AG04449 (cell line): ENCODE data around the gene ERBB2.
"Not testable (repeated sequence)": the region's sequence is repeated elsewhere in the genome, so short reads cannot be mapped to it uniquely, and the experiment has no call there.

Source experiments
- CTCF ChIA-PET: fragments of 350-600 bp; formaldehyde crosslinking; extraction: SDS; loops from one replicate; lab custom pipeline; 2021; ENCODE audit warnings: antibody characterized with exemption; lab: Yijun Ruan, JAX
- POLR2A ChIA-PET: fragments of 400-600, 350-600 bp; formaldehyde crosslinking; extraction: SDS; loops from one replicate; lab custom pipeline; 2020; ENCODE audit warnings: antibody characterized with exemption, inconsistent platforms; lab: Yijun Ruan, JAX
- DNase-seq: peaks from one replicate; pipeline ENCODE4 v3.0.0-alpha.2; 2010; ENCODE audit warnings: low read depth, low spot score
- H3K4me3 ChIP-seq: 2 replicates; pipeline ENCODE4 v1.5.1; 2011; ENCODE audit warnings: low read depth, mild to moderate bottlenecking, control low read depth, low read length
- TF ChIP-seq, protein P1 (sequence below): IDR thresholded peaks from one replicate; pipeline ENCODE4 v1.5.1; 2011; ENCODE audit warnings: mild to moderate bottlenecking, moderate library complexity, low read length, control low read depth, inconsistent platforms; ENCODE audit not compliant: insufficient read depth; ENCODE audit errors: missing control alignments

The ERBB2 gene

DNA sequence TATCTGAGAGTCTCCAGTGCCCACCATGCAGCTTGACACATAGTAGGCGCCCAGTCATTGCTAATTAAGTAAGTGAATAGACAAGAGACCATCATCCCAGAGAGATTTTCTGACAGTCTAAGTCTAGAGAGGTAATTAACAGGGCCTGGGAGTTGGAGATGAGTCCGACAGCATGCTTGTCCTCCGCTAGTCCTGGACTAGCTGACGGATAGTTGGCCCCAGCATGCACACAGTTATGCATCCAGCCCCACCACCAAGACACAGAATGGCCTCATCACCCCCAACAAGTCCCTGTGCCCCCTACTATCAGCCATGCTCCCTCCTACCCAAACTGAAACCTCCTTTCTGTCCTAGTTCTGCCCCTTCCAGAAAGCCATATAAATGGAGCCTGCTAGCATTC is 47.9 kb downstream of the ERBB2 start:
- TF ChIP-seq, protein P1, sequence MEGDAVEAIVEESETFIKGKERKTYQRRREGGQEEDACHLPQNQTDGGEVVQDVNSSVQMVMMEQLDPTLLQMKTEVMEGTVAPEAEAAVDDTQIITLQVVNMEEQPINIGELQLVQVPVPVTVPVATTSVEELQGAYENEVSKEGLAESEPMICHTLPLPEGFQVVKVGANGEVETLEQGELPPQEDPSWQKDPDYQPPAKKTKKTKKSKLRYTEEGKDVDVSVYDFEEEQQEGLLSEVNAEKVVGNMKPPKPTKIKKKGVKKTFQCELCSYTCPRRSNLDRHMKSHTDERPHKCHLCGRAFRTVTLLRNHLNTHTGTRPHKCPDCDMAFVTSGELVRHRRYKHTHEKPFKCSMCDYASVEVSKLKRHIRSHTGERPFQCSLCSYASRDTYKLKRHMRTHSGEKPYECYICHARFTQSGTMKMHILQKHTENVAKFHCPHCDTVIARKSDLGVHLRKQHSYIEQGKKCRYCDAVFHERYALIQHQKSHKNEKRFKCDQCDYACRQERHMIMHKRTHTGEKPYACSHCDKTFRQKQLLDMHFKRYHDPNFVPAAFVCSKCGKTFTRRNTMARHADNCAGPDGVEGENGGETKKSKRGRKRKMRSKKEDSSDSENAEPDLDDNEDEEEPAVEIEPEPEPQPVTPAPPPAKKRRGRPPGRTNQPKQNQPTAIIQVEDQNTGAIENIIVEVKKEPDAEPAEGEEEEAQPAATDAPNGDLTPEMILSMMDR = no peak
- POLR2A ChIA-PET = interaction anchor here (0.5 to 0.6 kb wide), 2 partner anchors 10 to 130 kb away, joined by 3 read pairs; no protein-coding TSS in a partner anchor
- CTCF ChIA-PET = interaction anchor here (0.8 to 3.6 kb wide), 5 partner anchors 12 to 126 kb away, joined by 3 to 11 read pairs (median 3); no protein-coding TSS in a partner anchor
- DNase-seq = no peak
- no peak overlapping the region for H3K4me3 ChIP-seq

DNA sequence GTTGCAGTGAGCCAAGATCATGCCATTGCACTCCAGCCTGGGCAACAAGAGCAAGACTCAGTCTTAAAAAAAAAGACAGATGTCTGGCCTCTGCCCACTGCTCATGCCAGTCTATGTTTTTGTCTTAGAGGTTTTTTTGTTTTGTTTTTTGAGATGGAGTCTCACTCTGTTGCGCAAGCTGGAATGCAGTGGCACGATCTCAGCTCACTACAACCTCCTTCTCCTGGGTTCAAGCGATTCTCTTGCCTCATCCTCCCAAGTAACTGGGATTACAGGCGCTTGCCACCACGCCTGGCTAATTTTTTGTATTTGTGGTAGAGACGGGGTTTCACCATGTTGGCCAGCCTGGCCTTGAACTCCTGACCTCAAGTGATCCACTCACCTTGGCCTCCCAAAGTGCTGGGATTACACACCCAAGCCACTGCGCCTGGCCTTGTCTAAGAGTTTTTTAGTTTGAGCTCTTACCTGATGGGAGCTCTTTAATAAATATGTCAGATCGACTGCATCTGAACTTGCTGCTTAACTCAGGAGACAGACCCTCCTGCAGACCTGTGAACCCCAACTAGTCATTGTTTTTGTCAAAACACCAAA is 48.7 kb downstream of the ERBB2 start:
- H3K4me3 ChIP-seq, DNase-seq, POLR2A ChIA-PET: not testable (repeated sequence)
- CTCF ChIA-PET = interaction anchor here (0.9 to 3.6 kb wide), 4 partner anchors 11 to 127 kb away, joined by 3 to 11 read pairs (median 8); partner anchors contain the start of gene MIEN1

DNA sequence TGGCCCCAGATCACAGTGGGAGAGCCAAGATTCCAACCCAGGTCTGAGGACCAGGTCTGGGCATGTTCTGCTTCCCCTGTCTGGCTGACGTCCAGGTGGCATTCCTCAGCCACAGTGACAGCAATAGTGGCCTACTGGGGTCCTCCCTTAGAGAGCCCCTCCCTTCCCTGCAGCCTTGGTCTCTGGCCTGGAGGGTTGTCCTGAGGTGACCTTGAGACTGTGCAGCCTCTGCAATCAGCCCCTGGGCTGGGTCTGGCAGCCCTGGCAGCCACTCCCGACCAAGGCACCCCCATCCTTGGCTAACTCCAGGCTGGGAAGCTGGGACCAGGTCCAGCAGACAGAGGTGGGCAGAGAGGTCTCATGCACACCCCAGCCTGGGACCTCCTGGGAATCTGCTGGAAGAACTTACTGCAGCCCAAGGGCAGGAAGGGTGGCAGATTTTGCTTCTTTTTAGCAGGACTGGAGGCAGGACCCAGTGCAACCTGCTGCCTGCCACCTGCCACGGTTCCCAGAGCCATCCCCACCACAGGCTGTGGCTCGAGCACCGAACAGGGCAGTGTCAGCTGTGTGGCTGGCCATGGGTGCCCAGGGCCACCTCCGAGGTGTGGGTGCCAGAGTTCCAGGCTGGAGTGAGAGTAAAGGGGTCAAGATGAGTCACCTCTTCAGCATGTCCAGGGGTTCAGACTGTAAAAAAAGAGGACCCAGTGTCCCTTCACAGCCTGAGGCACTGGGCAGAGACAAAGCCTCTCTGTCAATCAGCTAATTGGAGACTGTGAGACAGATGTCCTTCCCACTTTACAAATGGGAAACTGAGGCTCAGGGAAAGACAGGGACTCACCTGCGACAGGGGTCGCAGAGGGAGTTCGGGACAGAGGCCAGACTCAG is 50.5 kb downstream of the ERBB2 start:
- CTCF ChIA-PET = interaction anchor here (2.2 to 3.6 kb wide), 3 partner anchors 21 to 129 kb away, joined by 7 to 11 read pairs (median 11); partner anchors contain the start of gene MIEN1
- DNase-seq = no peak
- POLR2A ChIA-PET = no interaction called here
- TF ChIP-seq, protein P1 = no peak
- H3K4me3 ChIP-seq = no peak overlapping the region

DNA sequence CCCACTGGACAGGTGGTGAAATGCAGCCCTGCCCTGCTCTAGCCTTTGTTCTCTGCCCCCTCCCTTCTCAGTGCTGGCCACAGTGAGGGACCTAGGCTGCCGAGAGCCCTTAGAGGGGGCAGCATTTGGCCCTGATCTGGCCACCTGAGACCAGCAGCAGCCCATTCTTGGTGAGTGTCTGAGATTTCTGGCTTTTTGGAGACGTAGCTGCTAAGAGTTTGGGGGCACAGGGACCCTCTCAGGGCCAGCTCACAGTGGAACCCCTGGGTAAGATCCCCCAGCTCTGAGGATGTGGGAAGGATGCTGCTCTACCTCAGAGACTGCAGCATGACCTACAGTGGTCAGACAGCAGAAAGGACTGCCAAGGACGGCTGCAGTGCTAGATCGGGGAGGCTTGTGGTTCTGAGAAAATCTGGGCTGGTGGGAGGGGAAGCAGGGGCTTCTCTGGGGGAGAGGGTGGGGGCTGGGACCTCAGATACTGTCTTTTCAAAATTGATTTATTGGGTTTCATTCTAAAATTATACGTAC is 51.2 kb downstream of the ERBB2 start:
- no peak for DNase-seq
- POLR2A ChIA-PET = interaction anchor here (0.6 kb wide), 1 partner anchor 80 kb away, joined by 3 read pairs; no protein-coding TSS in a partner anchor
- TF ChIP-seq, protein P1 = no peak
- CTCF ChIA-PET = interaction anchor here (2.4 to 3.6 kb wide), 3 partner anchors 128 to 130 kb away, joined by 7 to 13 read pairs (median 11); no protein-coding TSS in a partner anchor
- no peak overlapping the region for H3K4me3 ChIP-seq

DNA sequence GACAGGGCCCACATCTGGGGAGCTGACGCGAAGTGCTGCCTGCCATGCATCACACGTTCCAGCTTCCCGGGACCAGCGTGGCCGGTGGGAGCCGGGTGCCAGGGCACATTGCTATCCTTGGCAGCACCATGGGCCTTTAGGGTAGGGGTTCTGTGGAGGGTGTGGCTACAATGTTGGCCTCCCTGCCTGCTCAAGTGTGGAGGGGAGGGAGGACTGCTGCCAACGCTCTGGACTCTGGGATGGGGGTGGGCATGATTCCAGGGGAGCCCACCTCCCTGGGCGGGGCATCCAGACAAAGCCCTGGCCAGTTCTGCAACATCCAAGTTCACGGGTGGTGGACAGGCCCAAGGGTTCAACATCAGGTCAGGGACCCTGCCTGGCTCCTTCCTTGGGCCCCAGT is 51.8 kb downstream of the ERBB2 start:
- CTCF ChIA-PET = interaction anchor here (2.1 to 2.4 kb wide), 3 partner anchors 22 to 131 kb away, joined by 7 to 14 read pairs (median 13); partner anchors contain the start of gene MIEN1
- POLR2A ChIA-PET = interaction anchor here (0.6 kb wide), 1 partner anchor 79 kb away, joined by 3 read pairs; no protein-coding TSS in a partner anchor
- DNase-seq = no peak
- TF ChIP-seq, protein P1 = no peak
- no peak overlapping the region for H3K4me3 ChIP-seq

DNA sequence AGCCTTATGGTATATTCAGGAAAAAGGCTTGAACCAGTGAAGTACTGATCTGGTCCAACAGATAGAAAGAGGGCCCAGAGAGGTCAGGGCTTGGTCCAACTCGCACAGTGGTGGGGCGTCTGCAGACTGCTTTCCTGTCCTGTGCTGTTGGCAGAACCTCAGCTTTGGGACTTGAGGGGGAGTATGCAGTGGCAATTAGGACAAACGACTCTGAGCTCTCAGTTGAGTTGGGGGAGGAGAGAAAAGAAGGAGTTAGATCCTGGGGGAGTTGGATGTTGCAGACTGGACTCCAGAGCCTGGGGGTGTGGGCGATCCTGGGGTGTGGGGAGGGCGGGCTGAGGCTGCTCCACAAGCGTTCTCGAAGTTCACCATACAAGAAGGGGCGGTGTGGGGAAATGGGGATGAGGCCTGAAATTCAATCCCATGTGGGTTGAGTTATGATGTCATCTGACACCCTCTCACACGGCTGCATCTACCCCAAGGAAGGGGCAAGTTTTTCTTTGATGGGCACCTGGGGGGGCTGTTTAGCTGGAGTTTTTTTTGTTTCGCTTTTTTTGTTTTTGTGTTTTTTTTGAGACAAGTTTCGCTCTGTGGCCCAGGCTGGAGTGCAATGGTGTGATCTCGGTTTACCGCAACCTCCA is 52.5 kb downstream of the ERBB2 start:
- no peak for DNase-seq
- TF ChIP-seq, protein P1 = no peak
- ChIA-PET POLR2A (interaction anchor here (1.0 kb wide), 1 partner anchor 84 kb away, joined by 3 read pairs; no protein-coding TSS in a partner anchor), CTCF (interaction anchor here (1.1 to 2.4 kb wide), 7 partner anchors 8 to 133 kb away, joined by 3 to 19 read pairs (median 12); partner anchors contain the start of gene MIEN1)
- H3K4me3 ChIP-seq = no peak overlapping the region
